ENCODE data around the gene ATG7.
"Not testable (repeated sequence)": the region's sequence is repeated elsewhere in the genome, so short reads cannot be mapped to it uniquely, and the experiment has no call there.

Gene ATG7

GRCh38 chr3:11250902-11251806 lies 21.0 kb upstream of the ATG7 start:
- no peak for DNase-seq (ENCODE audit: low read depth in 3 of 3)

DNA sequence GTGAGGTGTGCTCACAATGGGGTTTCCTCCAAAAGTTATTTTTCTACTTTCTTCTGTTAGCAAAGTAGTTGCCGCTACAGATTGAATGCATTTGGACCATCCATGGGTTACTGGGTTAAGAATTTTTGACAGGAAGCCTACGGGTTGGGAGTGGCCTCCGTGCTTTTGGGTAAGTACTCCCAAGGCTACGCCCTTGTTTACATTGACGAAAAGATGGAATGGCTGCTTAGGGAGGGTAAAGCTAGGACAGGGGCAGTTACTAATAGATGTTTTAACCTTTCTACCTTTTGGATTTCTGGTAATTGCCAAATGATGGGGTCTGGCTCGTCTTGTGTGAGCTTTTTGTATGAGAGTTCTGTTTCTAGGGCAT lies 20.4 kb upstream of the ATG7 start:
- DNase-seq (ENCODE audit: low read depth in 3 of 3) = no peak

GRCh38 chr3:11254876-11255275 lies 17.3 kb upstream of the ATG7 start:
- DNase-seq (ENCODE audit: low read depth in 3 of 3) = no peak

GRCh38 chr3:11255537-11255936 lies 16.7 kb upstream of the ATG7 start:
- DNase-seq (ENCODE audit: low read depth in 3 of 3) = not testable (repeated sequence)

DNA sequence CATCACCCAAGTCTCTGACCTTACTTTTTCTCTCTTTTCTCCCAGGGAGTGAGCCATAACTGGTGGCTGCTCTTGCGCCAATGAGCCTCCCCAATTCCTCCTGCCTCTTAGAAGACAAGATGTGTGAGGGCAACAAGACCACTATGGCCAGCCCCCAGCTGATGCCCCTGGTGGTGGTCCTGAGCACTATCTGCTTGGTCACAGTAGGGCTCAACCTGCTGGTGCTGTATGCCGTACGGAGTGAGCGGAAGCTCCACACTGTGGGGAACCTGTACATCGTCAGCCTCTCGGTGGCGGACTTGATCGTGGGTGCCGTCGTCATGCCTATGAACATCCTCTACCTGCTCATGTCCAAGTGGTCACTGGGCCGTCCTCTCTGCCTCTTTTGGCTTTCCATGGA lies 13.2 kb upstream of the ATG7 start:
- DNase-seq (ENCODE audit: low read depth in 3 of 3) = no peak

- DNase-seq (ENCODE audit: low read depth in 3 of 3) = no peak
Measured at GRCh38 chr3:11260460-11260859, 11.7 kb upstream of the ATG7 start.

DNA sequence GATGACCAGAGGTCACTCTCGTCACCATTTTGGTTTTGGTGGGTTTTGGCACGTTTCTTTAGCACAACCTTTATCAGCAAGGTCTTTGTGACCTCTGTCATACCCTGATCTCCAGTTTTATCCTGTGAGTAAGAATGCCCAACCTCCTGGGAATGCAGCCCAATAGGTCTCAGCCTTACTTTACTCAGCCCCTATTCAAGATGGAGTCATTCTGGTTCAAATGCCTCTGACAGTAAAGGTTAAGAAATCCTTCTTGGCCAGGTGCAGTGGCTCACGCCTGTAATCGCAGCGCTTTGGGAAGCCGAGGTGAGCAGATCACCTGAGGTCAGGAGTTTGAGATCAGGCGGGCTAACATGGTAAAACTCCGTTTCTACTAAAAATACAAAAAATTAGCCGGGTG lies 3.2 kb upstream of the ATG7 start:
- DNase-seq (ENCODE audit: low read depth in 3 of 3) = no peak

GRCh38 chr3:11272906-11273574 lies 843 bp downstream of the ATG7 start:
- no peak for DNase-seq (ENCODE audit: low read depth in 3 of 3)

- DNase-seq (ENCODE audit: low read depth in 3 of 3) = no peak
Measured at GRCh38 chr3:11273891-11274291, 1.7 kb downstream of the ATG7 start.

DNA sequence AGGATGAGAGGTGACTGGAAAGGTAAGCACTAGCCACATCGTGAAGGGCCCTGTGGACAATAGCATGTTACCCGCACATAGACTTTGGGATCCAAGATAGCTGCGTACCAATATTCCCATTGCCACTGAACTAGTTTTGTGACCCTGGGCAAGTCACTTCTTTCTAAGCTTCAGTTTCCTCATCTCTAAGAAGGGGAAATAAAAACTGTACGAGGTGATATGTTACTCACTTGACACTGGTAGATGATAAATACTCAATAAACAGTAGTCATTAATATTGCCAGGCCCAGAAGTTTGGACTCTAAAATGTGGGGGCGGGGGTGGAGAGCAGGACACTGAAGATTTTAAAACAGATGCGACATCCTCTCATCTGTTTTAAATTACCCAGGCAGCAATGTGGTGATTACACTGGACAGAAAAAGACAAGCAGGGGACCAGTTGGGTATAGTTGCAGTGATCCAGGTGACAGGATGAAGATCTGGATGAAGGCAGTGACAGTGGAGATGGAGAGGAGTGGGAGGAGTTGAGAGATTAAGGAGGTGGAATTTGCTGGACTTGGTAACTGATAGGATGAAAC lies 2.5 kb downstream of the ATG7 start:
- DNase-seq (ENCODE audit: low read depth in 3 of 3) = no peak

GRCh38 chr3:11275926-11276325 lies 3.7 kb downstream of the ATG7 start:
- no peak for DNase-seq (ENCODE audit: low read depth in 3 of 3)

DNA sequence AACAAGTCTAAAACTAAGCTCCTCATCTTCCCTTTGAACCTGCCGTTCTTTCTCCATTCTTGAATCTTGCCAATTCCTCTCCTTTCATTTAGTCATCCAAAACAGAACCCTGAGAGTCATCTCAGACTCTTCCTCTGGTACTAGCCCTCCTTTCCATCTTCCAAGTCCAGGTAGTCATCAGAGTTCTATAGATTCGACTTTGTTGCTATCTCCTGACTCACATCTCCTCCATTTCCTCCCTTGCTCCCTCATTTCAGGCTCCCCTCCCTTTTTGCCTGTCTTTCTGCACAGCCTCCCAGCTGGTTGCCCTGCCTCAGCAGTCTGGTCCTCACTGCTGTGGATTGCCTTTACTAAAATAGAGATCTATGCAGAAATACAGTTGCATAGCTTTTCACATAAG lies 4.7 kb downstream of the ATG7 start:
- no peak for DNase-seq (ENCODE audit: low read depth in 3 of 3)

DNA sequence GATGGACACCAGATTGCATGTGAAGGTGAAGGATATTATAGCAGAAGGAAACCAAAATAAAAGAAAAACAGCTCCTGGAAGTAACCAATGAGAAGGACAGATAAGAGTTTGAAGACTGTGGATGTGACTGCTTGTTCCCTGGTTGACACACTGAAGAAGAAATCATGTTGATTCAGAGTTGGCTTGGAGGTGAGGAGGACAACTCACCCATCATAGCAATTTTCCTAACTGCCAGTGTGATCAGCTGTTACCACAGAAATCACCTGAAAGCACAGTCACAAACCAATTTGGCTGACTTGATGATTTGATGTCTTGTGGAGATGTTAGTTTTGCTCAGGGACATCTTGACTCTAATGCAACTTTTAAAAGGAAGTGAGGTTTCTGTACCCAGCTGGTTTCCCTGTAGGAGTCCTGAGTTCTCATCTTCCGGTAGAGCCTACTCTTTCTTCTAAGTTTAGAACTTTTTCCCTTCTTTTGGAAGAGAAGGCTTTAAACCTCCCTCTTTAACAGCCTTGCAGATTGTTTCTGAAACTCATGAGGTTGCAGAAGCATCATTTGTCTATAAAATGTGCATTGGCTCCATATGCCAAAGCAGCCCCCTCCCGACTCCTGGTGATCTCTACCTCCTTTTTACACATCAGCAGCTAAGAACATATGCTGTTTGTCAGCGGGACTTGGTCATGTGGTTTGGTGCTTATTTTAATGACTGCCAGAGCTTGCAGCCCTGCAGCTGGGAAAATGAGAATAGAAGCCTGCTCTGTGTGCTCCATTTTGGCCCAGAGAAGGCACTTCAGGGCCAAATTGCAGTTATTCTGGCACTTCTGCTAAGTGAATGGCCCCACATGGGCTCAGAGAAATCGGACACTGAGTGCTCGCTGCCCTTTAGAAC lies 10.3 kb downstream of the ATG7 start:
- DNase-seq (ENCODE audit: low read depth in 3 of 3) = no peak

DNA sequence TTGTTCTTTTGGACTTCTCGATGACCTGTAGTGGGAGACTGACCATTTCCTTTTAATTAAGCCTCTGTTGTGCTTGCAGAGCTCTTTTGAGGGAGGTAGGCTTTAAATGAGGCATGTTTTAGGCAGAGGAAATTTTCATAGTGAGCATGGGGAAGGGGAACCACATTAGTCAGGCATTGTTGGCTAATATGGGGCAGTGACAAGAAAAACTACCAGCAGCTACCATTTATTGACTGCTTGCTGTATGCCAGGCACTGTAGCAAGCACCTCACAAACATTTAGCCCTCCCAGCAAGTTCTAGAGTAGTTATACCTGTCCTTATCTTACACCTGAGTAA lies 10.9 kb downstream of the ATG7 start:
- no peak for DNase-seq (ENCODE audit: low read depth in 3 of 3)

DNA sequence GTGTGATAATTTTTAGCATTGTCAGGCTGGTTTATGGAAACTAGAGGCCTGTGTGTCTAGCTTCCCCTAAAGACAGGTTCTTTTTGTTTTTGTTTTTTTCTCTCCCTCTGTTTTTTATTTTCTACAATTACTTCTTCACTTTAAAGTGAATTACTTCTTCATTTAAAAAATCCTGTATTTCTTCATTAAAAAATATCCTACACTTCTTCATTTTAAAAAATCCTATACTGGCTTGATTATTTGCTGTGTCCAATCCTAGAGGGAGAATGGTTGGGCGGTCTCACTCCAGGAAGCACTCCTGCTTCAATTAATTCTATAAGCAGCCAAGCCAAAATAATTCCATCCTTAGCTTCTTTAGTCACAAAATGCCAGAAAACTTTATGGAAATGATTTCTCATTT lies 11.8 kb downstream of the ATG7 start:
- no peak for DNase-seq (ENCODE audit: low read depth in 3 of 3)

DNA sequence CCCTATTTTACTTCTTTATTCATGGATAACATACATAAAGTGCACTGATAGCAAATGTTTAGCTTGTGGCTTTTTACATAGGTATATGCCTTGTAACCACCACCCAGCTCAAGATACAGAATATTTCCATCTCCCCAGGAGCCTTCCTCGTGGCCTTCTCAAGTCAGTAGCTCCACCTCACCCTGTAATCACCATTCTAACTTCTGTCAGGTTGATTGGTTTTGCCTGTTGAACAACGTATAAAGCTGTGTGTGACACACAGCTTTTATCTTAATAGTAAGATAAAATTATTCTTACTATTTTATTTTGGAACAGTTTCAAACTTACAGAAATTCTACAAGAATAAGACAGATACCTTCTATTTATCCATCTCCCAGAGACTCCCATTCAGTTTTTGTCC lies 13.3 kb downstream of the ATG7 start:
- DNase-seq (ENCODE audit: low read depth in 3 of 3) = no peak

GRCh38 chr3:11287404-11287803 lies 15.2 kb downstream of the ATG7 start:
- no peak for DNase-seq (ENCODE audit: low read depth in 3 of 3)

- DNase-seq (ENCODE audit: low read depth in 3 of 3) = no peak
Measured at GRCh38 chr3:11288021-11288491, 15.9 kb downstream of the ATG7 start.

GRCh38 chr3:11288786-11289637 lies 16.8 kb downstream of the ATG7 start:
- no peak for DNase-seq (ENCODE audit: low read depth in 3 of 3)

- DNase-seq (ENCODE audit: low read depth in 3 of 3) = no peak
Measured at GRCh38 chr3:11289864-11290263, 17.7 kb downstream of the ATG7 start.
